Epithelial cell of proximal tubule (primary cell): ENCODE data around the gene ARHGEF19. TPM values are rescaled to one million over a fixed set of nuclear protein-coding genes. Genes with fewer than 3 reads are reported as not detected.

ENCODE experiments used
- DNase-seq: peaks from one replicate; pipeline ENCODE4 v3.0.0-alpha.2; 2011; ENCODE audit warnings: low read depth
- H3K4me3 ChIP-seq: 2 replicates; pipeline ENCODE4 v1.5.1; 2011; ENCODE audit warnings: low read depth, mild to moderate bottlenecking, low read length
- CTCF ChIP-seq: conservative IDR thresholded peaks from 2 replicates; pipeline ENCODE4 v1.5.1; 2012; ENCODE audit warnings: low read depth, mild to moderate bottlenecking, low read length
- total RNA-seq: library from RNA; depleted of rRNA; stranded (reverse); fragments of >200 nt; gene quantifications from 2 replicates; pipeline ENCODE4 v1.2.3, GENCODE V29; 2015

ARHGEF19 gene
- total RNA-seq, 1 donor from 2014 or later, result 14.3 TPM

GRCh38 chr1:16161717-16162116 is 50.7 kb downstream of the ARHGEF19 start:
- no peak for DNase-seq
- TF ChIP-seq CTCF, result no peak
- no peak overlapping the region for H3K4me3 ChIP-seq

DNA sequence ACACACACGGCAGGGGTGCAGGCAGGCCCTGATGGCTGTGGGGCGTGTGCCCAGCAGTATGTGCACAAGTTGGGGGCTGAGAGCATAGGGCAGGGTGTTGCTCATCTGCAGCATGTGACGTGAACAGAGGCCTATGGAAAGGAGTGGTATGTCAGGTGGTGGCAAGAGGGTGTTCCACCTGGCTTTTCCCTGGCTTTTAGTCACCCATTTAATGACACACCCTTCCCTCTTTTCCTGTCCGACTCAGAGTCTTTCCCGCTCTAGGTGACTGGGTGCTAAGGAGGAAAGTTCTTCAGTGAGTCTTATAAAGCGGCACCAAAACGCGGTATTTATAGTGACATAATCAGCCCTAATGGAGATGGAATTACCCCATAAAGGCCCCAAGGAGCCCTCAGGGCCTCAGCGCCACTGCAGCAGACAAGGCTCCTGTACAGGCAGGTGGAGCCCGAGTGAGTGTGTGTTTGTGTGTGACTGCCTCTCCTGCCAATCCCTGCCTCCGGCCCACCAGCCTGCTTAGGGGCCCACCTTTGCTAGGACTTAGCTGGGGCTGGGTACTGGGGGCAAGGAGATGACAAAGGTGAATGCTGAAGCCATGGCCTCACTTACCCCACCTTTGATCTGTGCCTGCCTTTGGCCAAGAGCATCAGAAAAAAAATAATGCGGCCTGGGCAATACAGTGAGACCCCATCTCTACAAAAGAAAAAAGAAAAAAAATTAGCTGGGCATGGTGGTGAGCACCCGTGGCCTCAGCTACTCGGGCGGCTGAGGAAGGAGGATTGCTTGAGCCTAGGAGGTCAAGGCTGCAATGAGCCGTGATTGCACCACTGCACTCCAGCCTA is 53.2 kb downstream of the ARHGEF19 start:
- H3K4me3 ChIP-seq, result no peak overlapping the region
- no peak for TF ChIP-seq CTCF
- DNase-seq, result no peak

DNA sequence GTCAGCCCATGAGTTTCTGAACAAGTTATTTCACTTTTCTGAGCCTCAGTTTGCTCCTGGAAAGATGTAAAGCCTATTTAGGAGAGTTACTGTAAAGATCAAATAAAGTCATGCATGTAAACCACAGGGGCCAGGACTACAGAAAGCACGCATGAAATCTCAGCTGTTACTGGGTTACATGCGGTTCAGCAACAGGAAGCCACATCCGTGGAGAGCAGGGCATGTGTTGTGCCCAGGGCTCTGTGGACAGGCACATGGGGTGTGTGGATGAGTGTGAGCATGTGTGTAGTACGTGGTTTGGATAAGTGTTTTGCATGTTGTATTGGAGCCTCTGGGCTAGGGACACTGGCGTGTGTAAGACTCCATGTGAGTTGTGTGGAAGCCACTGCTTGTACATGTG is 54.4 kb downstream of the ARHGEF19 start:
- no peak overlapping the region for H3K4me3 ChIP-seq
- TF ChIP-seq CTCF, result no peak
- no peak for DNase-seq

- peak overlapping the region; percentile 92 for H3K4me3 ChIP-seq
- DNase-seq, result no peak
- no peak for TF ChIP-seq CTCF
Measured at GRCh38 chr1:16156848-16157495, 55.5 kb downstream of the ARHGEF19 start.

- no peak for DNase-seq
- peak within 1 kb of the TSS; percentile 92 for H3K4me3 ChIP-seq
- no peak for TF ChIP-seq CTCF
Measured at GRCh38 chr1:16155537-16156410, 56.7 kb downstream of the ARHGEF19 start, which contains the start of gene EPHA2. Gene EPHA2, minus strand, starts transcription at chr1:16156069. Its CDS starts 137 bp downstream, at chr1:16155932.

GRCh38 chr1:16153999-16154673 is 58.3 kb downstream of the ARHGEF19 start:
- peak overlapping the region; percentile 92 for H3K4me3 ChIP-seq
- TF ChIP-seq CTCF, result no peak
- no peak for DNase-seq
